HG03469 (cell line): ENCODE data around the gene ADD1.

Source experiments
- ATAC-seq: cut with Tn5 transposase; IDR thresholded peaks from one replicate; pipeline ENCODE4 v1.9.1; 2021; ENCODE audit warnings: mild to moderate bottlenecking, moderate library complexity, moderate number of reproducible peaks; ENCODE audit not compliant: unreplicated experiment

Gene ADD1, protein sequence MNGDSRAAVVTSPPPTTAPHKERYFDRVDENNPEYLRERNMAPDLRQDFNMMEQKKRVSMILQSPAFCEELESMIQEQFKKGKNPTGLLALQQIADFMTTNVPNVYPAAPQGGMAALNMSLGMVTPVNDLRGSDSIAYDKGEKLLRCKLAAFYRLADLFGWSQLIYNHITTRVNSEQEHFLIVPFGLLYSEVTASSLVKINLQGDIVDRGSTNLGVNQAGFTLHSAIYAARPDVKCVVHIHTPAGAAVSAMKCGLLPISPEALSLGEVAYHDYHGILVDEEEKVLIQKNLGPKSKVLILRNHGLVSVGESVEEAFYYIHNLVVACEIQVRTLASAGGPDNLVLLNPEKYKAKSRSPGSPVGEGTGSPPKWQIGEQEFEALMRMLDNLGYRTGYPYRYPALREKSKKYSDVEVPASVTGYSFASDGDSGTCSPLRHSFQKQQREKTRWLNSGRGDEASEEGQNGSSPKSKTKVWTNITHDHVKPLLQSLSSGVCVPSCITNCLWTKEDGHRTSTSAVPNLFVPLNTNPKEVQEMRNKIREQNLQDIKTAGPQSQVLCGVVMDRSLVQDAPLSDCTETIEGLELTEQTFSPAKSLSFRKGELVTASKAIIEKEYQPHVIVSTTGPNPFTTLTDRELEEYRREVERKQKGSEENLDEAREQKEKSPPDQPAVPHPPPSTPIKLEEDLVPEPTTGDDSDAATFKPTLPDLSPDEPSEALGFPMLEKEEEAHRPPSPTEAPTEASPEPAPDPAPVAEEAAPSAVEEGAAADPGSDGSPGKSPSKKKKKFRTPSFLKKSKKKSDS

DNA sequence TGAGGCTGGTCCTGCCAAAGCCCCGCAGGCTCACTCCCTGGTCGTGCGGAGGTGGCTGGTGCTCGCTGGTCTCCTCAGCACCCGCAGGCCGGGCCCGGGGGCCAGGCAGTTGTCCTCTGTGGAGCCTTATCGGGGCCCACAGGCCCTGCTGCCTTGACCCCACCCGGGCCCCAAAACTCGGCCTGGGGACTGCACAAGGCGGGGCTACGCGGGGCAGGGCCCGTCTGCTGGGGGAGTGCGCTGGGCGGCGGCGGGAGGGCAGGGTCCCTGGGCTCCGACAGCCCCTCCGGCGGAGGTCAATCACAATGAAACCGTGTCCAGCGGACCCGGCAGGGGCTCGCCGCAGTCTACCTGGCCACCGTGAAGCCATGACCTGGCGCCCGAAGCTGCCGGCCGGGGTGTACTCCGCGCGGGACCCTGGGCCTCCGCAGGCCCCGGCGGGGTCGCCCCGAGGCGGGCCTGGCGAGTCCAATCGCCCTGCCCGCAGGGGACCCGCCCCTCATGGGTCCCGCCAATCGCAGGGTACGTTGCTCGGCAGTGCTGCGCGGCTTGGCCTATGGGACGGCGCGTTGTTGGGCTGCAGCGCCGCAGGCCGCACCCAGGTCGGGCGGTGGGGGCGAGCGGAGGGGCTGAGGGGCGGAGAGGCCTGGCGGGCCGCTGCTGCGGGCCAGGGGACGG, at the start of gene ADD1:
ADD1 (plus strand) TSS at position 582 of the 678 bp plus-strand sequence. CDS start 32,072 bp downstream, outside the sequence.
- peak; percentile 73 for ATAC-seq

DNA sequence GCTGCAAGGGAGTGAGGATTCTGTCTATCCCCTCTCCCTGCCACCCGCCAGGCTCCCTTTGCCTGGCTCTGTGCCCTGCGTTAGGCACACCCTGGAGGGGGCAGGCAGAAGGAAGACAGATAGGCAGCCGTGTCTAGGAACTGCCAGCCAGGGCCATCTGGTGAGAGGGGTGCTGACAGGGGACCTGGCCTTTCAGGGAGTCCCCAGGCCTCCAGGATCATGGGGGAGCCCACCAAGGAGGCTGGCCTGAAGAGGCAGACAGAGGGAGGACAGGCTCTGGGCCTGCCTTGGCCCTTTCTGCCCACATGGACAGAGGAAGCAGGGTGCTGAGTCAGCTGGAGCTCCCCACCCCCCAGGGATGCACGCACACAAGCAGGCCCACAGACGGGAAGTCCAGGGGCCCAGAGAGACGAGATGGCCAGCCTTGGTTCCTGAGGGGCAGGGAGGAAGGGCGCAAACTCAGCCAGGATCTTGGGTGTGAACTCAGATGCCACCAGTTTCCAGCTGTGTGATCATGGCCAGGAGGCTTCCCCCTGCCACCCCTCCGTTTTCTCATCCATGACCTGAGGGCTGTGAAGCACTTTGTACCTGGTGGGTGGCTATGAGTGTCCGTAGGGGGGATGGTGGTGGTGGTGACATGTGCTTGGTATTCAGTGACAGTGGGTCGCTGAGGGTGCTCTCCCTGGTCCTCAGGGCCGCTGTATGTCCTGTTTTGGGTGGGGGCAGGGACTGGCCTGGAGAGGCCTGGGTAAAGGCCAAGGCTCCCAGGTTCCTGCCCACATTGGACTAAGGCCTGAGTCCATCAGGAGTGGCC, 49.0 kb upstream of the ADD1 start:
- no peak for ATAC-seq

DNA sequence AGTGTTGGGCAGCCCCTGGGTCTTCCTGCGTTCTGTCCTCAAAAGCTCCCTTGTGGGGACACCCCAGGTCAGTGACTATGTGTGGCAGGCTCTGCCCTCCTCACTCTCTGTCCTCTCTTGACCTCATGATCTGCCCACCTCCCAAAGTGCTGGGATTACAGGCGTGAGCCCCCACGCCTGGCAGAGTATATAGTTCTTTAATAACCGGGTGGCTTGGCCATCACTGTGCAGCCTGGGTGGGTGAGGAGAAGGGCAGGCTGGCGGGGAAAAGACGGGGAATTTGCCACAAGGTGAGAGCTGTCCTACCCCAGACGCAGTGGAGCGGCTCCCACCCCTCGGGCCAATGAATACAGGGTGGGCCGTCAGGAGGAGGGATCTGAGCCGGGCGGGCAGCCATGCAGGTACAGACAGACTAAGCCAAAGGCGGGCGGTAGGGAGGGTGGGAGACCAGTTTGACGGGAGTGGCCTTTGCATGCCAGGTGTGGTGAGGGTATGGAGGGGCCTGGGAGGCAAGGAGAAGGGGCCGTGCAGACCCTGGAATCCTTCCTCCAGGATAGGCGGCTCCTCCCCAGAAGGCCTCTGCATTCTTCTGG, 48.2 kb upstream of the ADD1 start:
- ATAC-seq: no peak

DNA sequence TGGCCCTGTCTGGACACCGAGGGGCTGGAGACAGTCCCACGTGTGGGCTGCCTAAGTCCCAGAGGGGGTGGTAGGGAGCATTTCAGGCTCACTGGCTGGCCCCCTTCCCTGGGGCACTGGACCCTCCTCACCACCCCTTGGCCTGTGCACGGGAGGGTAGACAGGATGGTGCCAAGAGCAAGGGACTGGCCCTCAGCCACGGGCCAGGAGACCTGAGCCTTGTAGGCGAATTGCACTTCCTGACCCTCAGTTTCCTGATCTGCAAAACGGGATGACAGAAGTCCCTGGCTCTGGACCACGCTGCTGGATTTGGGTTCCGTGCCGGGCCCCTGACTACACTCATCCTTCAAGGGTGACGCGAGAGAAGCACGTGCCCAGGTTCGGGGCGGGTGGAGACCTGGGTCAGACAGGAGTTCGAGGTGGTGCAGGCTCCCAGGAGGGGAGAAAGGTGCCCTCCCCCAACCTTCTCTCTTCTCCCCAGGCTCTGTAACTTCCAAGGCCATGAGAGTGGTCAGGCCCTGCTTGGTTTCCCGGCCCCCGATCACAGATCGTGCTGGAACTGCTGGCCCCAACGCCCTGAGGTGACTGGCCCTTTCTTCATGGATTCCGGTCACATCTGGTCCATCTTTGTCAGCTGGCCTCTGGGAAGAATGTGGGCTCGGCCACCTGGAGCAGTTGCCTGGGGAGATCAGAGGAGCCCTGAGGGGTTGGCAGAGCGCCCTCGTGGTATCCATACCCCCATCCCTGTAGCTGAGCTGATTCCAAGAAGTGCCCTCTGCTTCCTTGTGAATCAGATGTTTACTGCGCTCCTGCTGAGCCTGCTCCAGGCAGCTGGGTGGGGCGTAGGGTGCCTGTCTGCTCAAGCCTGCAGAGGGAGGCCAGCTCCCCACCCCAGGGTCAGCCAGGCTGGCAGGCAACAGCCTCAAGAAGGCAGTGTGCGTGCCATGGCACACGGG, 47.5 kb upstream of the ADD1 start:
- ATAC-seq: no peak

DNA sequence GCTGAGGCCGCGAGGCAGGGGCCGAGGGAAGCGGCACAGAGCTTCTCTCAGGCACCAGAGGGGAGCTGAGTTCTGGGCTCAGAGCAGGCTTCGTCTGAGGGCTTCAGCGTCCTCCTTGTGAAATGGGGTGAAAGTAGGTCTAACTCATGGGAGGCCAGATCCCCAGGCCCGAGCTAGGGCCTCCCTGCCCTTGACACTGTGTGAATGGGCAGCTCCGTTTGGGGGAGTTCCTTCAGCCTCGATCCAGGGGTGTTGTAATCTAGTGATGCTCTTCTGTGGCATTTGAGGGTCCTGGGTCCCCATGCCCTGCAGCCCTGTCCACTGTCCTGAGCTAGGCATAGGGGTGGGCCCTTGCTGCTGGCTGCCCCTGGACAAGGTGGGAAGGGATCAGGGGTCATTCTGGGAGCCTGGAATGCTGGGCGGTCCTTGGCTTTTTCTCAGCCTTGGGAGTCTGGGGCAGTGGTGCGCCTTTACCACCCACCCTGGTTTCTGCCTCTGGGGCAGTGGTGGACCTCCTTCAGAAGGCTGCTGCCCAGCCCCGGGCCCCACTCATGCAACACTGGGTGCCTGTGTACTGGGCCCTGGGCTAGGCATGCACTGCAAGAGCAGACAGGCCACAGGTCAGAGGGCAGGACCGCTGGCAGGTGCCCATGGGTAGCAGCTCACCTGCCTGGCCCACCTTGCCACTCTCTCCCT, 46.6 kb upstream of the ADD1 start:
- ATAC-seq: no peak

DNA sequence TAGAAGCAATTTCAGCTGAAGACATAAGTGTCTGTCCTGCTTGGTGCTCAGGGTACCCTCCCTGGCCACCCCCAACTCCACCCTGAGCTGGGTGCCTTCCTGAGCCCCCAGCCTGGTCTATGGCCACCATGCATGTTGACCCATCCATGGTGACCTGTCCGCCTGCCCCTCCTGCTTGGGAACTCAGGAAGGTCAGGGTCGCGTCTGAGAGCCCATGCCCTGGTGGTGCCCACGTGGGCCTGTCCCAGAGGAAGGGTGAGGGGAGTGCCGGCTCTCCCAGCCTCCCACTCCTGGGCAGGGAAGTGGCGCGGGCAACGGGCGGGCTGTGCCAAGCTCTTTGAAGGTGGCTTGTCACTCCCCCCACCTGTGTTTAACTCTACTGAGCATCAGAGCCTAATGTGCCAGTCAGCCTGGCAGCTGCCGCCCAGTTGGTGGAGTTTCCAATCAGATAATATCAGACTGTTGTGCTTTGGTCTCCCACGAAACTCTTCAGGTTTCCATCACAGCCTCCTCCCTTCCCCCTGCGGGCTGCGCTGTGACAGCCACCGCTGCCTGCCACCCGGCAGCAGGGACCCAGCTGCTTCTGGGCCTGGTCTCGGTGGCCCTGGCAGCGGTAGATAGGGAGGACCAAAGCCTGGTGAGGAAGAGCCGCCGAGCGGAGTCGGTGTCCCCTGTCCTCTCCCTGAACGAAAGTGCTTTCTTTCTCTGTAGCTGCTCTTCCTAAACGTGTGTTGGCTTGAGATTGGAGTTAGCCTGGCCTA, 45.9 kb upstream of the ADD1 start:
- no peak for ATAC-seq

DNA sequence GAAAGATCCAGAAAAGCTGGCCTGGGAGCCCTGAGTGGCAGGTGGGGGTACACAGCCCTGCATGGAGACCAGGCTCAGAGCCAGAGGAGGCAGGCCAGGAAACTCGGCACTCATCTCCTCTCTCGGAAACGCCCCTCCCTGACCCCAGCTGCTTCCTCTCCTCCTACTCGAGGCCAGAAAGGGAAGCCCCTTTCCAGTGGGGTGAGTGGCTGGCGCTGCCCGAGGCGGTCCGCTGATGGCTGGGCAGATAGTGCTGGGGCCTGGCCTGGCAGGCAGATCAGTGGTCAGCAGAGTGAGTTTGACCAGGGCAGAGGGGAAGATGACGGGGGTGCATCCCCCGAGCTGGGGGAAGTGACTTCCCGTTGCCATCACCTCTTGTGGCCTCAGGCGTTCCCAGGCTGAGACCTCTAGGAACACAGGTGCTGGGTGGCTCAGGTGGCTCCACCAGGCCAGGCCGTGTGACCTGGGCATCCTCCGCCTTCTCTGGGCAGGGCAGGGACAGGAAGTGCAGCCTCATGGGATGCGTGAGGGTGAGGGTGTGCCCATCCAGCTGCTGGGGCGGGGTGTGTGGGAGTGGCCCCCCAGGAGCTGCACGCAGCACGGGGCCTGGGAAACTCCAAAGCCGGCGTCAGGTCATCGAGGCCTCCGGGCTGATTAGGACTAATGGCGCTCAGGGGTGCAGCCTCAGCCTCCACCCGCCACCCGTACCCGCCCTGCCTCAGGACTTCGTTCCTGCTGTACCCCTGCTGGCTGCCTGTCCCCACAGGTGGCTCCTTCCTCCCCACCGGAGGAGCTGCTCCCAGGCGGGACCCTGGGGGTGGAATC, 45.0 kb upstream of the ADD1 start:
- ATAC-seq: no peak

DNA sequence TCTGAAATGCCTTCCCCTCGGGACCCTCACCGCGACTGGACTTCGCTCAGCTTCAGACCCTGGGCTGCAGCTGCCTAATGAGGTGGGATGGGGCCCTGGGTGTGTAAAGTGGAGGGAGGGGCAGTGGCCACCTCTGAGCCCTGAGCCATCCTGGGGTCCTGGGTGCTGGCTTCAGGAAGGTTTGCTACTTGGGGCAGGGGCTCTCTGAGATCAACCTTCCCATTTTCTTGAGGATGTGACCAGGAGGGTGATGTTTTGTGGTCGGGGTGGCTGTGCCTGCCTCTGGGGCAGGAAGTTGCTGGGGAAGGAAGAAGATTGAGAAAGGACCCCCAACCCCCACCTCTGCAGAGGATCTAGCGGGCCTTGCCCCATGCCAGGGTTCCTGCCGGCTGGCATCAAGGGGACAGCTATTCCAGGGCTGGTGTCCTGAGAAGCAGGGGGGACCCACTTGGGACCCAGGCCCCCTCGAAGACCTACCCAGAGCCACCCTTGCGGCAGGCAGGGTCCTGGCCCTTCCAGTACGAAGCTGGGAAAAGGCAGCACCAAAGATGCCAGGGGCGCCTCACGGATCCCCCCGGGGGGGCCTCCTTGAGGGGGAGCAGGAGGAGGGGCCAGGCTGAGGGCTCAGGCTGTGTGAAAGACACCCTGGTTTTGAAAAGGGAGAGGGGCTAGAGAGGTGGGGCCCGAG, 44.3 kb upstream of the ADD1 start:
- ATAC-seq: no peak

DNA sequence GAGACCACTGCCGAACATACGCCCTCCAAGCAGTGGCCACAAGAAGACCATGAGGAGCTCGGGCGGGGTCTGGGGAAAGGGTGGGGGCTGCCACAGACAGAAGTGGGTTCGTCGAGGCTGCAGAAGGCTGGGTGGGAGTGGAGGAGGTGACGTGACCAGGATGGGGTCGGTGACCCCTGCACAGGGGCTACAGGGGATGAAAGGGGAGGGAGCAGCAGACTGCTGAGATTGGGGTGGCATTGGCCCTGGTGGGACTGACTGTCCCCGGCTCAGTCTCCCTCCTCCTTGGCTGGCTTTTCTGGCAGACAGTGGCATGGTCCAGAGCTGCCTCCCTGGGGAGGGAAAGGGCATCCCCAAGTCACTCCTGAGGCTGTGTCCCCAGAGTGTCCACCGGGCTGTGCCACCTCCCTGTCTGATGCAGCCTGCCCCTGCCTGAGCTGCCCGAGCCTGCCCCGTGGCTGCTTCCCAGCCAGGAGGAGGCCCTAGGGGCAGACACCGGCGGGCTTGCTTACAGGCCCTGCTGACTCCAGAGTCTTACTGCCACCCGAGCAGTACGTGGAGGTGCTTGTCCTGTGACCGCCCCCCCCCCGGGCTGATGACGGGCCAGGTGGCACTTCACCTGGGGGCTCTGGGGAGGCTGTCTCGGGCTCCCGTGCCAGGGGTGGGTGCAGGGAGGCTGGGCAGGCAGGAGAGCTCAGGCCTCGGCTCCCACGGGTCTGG, 43.5 kb upstream of the ADD1 start:
- no peak for ATAC-seq

DNA sequence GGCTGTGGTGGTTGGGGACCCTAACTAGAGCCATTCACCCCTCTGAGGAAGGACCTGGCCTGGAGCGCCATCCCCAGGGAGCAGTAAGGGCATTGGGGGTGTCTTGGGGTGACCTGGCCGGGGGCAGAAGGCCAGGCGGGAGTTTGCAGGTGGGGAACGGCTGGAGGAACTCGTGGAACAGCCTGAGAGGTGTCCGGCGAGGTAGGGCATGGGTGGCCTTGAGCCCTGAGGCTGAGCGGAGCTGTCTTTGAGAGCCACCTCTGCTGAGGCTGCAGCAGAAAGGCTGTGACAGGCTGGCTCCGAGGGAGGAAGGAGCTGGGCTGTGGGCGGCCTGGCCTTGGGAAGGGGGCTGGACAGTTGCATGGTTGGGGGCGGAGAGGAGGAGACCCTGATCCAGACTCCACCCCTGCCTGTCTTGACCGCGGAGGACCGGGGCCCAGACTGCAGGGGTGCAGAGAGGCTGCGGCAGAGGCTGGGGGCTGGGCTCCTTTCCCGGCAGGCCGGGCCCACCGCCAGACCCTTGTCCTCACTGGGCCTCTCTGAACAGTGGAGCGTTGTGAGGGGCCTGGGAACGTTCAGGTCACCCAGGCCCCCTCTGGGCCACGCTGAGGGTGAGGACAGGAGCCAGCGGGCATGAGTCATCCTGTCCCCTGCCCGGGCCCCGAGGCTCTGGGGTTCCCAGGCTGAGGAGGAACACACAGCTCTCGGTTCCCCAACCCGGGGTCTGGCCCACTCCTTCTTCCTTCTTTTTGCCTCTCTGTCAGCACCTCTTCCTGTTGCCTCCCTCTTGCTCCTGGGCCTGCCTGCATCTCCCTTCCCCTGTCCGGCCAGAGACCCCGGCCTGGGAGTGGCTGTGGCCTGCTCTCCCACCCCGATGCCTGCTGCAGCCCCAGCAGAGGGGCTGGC, 42.7 kb upstream of the ADD1 start:
- no peak for ATAC-seq

DNA sequence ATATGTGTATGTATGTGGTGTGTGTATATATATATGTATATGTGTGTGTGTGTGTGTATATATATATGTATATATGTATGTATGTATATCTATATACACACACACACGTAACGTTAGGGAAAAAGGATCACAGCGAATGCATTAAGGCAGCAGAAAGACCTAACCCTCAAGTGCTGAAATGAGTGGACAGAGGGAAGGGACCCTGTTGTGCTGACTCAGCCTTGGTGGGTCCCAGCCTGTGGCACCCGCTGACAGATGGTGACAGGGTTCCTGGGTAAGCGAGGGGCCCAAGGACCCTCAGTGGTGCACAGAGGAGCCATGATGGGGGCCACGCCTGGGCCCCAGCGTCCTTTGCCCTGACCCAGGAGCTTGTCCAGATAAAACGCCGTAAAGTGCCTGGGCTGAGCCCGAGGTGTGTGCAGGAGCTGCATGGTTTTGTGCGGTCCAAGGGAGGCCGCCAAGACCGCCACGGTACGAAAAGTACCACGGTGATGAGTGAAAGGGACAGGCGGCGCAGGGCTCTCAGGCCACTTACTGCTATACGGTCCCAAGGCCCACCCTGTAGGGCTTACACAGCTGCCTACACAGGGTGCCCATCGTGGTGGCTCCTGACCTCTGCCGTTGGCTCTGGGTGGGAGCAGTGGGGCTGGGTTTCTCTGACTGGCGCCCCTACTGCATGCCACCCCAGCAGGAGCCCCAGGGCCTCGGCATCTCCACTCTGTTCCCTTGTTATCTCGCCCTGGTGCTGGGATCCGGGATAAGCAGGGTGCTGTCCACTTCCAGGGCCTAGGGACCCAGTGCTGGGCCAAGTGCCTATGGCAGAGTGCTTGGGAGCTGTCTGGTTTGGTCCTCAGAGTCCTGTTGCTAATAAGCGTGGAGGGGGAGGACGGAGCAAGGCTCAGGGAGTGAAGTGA, 40.8 kb upstream of the ADD1 start:
- ATAC-seq: no peak

DNA sequence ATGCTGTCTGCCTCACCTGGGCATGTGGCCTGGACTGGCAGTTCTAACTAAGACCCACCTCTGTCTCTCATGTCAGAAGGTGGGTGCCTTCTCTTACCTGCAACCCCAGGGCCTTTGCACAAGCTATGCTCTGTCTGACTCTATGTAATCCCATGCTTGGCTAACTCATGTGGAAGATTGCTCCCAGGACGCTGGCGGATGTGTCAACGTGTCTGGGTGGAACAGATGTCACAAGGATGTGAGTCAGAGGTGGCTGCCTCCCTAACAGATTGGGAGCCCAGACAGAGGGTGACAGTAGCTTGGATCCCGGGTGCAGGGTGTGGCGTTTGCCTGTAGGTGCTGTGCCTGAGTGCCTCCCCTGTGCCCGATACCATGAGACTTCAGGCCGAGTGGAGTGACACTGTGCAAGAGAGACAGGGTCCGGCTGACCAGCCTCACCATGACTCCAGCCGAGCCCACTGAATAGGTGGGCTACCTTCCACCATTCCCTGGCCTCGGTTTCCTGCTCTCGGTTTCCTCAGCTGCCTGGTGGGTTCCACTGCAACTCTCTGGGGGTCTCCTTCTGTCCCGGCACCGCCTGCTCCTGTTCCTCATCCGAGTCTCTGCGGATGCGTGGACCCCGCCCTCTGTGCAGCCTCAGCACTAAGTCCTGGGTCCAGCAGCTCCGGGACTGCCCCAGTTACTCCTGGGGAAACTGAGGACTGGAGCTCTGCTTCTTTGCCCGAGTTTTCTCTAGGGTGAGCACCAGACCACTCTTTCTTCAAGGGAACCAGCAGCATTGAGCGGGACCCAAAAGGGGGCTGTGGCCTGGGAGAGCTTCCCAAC, 39.8 kb upstream of the ADD1 start:
- ATAC-seq: no peak

DNA sequence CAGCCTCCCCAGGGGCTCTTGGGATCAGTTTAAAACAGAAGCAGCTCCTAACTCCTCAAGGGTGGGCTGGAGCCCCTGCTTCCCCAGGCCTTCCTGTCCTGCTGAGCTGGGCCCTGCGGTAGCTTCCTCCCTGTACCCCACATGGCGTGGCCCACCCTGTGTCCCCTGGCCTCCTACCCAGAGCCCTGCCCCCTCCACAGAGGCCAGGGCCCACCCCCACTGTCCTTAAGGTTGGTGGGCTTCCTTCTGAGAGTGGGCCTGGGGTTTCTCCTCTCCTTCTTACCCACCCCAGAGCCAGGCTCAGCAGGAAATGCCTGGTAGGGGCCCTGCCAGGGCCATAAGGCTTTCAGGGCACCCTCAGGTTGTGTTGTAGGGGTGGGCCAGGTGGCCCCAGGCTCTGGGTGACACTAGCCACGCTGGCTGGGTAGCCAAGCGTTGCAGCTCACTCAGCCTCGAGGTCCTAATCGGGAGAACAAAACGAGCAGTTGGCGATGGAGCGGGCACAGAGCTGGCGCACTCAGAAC, 39.1 kb upstream of the ADD1 start:
- ATAC-seq: no peak
